CD14-positive monocyte (primary cell): Measurements from ENCODE around the gene PATJ. TPM values are rescaled to one million over a fixed set of nuclear protein-coding genes. Genes with fewer than 3 reads are reported as not detected.

Experiments
- DNase-seq, 3 donors: peaks; one replicate each; pipeline ENCODE4 v3.0.0-alpha.2; 2011 to 2022
- H2AFZ ChIP-seq: 2 replicates; pipeline ENCODE4 v1.6.0; 2012; ENCODE audit warnings: mild to moderate bottlenecking, low read depth, low read length, inconsistent platforms; ENCODE audit not compliant: insufficient read depth, poor library complexity, severe bottlenecking
- H3K27ac ChIP-seq, 2 donors: 1 replicate in 1 of 2; 2 replicates in 1 of 2; pipeline ENCODE4 v1.5.1; 2012 to 2013; ENCODE audit warnings: low read length in 2 of 2, control low read depth in 1 of 2, inconsistent platforms in 1 of 2, low read depth in 1 of 2, mild to moderate bottlenecking in 1 of 2
- H3K27me3 ChIP-seq, 2 donors: one replicate each; pipeline versions ENCODE4 v1.6.0 to v1.6.1; 2011 to 2013; ENCODE audit warnings: low read length in 2 of 2; ENCODE audit not compliant: control insufficient read depth in 2 of 2, insufficient read depth in 2 of 2
- H3K36me3 ChIP-seq, 2 donors: replicated peaks in 1 of 2; 1 replicate in 1 of 2; 2 replicates in 1 of 2; pipeline versions ENCODE4 v1.5.1 to v1.6.1; 2012 to 2013; ENCODE audit warnings: low read length in 2 of 2, control low read depth in 1 of 2, inconsistent platforms in 1 of 2, mild to moderate bottlenecking in 1 of 2; ENCODE audit not compliant: insufficient read depth in 2 of 2, control insufficient read depth in 1 of 2
- H3K4me1 ChIP-seq, 2 donors: 1 replicate in 1 of 2; 2 replicates in 1 of 2; pipeline versions ENCODE4 v1.5.1 to v1.6.1; 2012 to 2013; ENCODE audit warnings: low read length in 2 of 2, control low read depth in 1 of 2, inconsistent platforms in 1 of 2, mild to moderate bottlenecking in 1 of 2, moderate library complexity in 1 of 2; ENCODE audit not compliant: insufficient read depth in 2 of 2, control insufficient read depth in 1 of 2
- H3K4me2 ChIP-seq: replicated peaks from 2 replicates; pipeline ENCODE3; 2012; ENCODE audit warnings: low read length, moderate library complexity, mild to moderate bottlenecking; ENCODE audit not compliant: poor library complexity, severe bottlenecking; ENCODE audit errors: extremely low read depth
- H3K4me3 ChIP-seq, 3 experiments: fragments of 200-600 bp in 1 of 3; sonication (generic) in 1 of 3; replicated peaks in 1 of 3; 1 replicate in 2 of 3; 2 replicates in 1 of 3; pipeline ENCODE4 v1.5.1; 2011 to 2013; ENCODE audit warnings: low read length in 3 of 3, mild to moderate bottlenecking in 3 of 3, control low read depth in 2 of 3, low read depth in 2 of 3, inconsistent platforms in 1 of 3, moderate library complexity in 1 of 3
- H3K79me2 ChIP-seq: 2 replicates; pipeline ENCODE4 v1.6.0; 2012; ENCODE audit warnings: mild to moderate bottlenecking, control low read depth, inconsistent platforms, low read length, moderate library complexity; ENCODE audit not compliant: insufficient read depth
- H3K9ac ChIP-seq: 2 replicates; pipeline ENCODE4 v1.6.0; 2017; ENCODE audit warnings: low read length, mild to moderate bottlenecking; ENCODE audit not compliant: insufficient read depth, poor library complexity, severe bottlenecking
- H3K9me3 ChIP-seq, 2 donors: replicated peaks in 1 of 2; 1 replicate in 1 of 2; 2 replicates in 1 of 2; pipeline versions ENCODE4 v1.5.1 to v1.6.1; 2012 to 2013; ENCODE audit warnings: low read length in 2 of 2, control low read depth in 1 of 2; ENCODE audit not compliant: control insufficient read depth in 1 of 2, insufficient read depth in 1 of 2
- H4K20me1 ChIP-seq: 2 replicates; pipeline ENCODE4 v1.6.0; 2012; ENCODE audit warnings: mild to moderate bottlenecking, low read length, control low read depth, moderate library complexity; ENCODE audit not compliant: insufficient read depth
- H3K27ac Mint-ChIP-seq, 7 donors: one replicate each; pipeline ENCODE4 v1.8.0; 2020; ENCODE audit warnings: mild to moderate bottlenecking in 7 of 7, mixed read lengths in 7 of 7, moderate library complexity in 6 of 7, inconsistent platforms in 2 of 7
- H3K27me3 Mint-ChIP-seq, 3 donors: one replicate each; pipeline ENCODE4 v1.8.0; 2021 to 2022; ENCODE audit warnings: low read depth in 3 of 3, mild to moderate bottlenecking in 3 of 3, mixed read lengths in 3 of 3, moderate library complexity in 3 of 3, inconsistent platforms in 1 of 3
- H3K36me3 Mint-ChIP-seq, 2 donors: one replicate each; pipeline ENCODE4 v1.8.0; 2020; ENCODE audit warnings: mixed read lengths in 2 of 2, inconsistent platforms in 1 of 2, mild to moderate bottlenecking in 1 of 2
- H3K4me1 Mint-ChIP-seq: one replicate; pipeline ENCODE4 v1.8.0; 2020; ENCODE audit warnings: mild to moderate bottlenecking, mixed read lengths
- H3K4me3 Mint-ChIP-seq, 2 donors: one replicate each; pipeline ENCODE4 v1.8.0; 2020; ENCODE audit warnings: mild to moderate bottlenecking in 2 of 2, mixed read lengths in 2 of 2, moderate library complexity in 1 of 2
- H3K9me3 Mint-ChIP-seq, 7 donors: one replicate each; pipeline ENCODE4 v1.8.0; 2020 to 2022; ENCODE audit warnings: mixed read lengths in 7 of 7, mild to moderate bottlenecking in 6 of 7, moderate library complexity in 6 of 7, inconsistent platforms in 2 of 7
- WGBS: methylation state at CpG from one replicate; pipeline ENCODE4 v1.1.5; 2013; ENCODE audit warnings: missing lambda C conversion rate; ENCODE audit not compliant: insufficient coverage; 5-methylcytosine and 5-hydroxymethylcytosine counted together
- intact Hi-C, 2 donors: fragments of 100-400 bp; cut with micrococcal nuclease; formaldehyde crosslinking; loops; one replicate each; pipeline versions ENCODE4 v1.15.0 to v1.15.1; 2023
- polyA plus RNA-seq, 3 donors: library from polyadenylated mRNA; depleted of rRNA in 1 of 3; unstranded in 2 of 3; stranded (reverse) in 1 of 3; fragments of 300-500 nt in 2 of 3; fragments of >200 nt in 1 of 3; fragmentation: Illumina TruSeq in 2 of 3; gene quantifications; 1 replicate in 2 of 3; 2 replicates in 1 of 3; pipeline ENCODE4 v1.2.3, GENCODE V29; 2012 to 2021
- TF ChIP-seq, protein P1 (sequence below): fragments of 200-600 bp; IDR thresholded peaks from one replicate; pipeline ENCODE4 v1.8.0; 2022; ENCODE audit warnings: antibody characterized with exemption, mild to moderate bottlenecking

Gene PATJ
- polyA plus RNA-seq, 3 donors = 0.01 to 0.23 TPM; not detected in 1

DNA sequence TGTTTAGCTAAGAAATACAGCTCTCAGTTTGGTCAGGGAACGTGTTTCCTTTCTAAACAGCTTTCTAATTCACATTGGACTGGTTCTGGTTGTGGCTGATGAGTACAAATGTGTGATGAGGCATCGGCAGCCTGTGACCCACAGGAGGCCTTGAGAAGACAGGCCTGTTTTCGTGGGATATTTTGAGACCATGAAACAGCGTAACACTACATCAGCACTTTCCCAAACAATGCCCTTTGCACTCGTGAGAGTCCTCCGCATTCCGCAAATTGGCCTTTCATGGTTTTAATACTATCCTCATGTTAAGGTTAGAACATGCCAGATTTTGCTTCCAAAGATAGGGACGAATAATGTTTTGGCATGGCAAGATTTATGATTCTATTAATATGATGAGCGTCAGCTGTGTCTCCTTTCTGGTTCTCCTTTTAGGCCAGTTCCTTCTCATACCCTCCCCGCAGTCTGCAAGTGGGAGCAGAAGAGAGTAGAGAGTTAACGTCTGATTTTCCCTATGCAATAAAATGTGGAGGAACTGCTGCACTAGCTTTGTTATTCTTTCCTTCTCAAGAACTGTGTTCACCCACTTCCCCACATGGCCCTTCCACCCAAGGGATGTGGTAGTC lies 368.0 kb downstream of the PATJ start:
- TF ChIP-seq, protein P1, sequence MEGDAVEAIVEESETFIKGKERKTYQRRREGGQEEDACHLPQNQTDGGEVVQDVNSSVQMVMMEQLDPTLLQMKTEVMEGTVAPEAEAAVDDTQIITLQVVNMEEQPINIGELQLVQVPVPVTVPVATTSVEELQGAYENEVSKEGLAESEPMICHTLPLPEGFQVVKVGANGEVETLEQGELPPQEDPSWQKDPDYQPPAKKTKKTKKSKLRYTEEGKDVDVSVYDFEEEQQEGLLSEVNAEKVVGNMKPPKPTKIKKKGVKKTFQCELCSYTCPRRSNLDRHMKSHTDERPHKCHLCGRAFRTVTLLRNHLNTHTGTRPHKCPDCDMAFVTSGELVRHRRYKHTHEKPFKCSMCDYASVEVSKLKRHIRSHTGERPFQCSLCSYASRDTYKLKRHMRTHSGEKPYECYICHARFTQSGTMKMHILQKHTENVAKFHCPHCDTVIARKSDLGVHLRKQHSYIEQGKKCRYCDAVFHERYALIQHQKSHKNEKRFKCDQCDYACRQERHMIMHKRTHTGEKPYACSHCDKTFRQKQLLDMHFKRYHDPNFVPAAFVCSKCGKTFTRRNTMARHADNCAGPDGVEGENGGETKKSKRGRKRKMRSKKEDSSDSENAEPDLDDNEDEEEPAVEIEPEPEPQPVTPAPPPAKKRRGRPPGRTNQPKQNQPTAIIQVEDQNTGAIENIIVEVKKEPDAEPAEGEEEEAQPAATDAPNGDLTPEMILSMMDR = no peak
- Histone ChIP-seq H3K9me3 (no peaks in the 10 kb centered on the region), H3K27me3 (no peaks in the 10 kb centered on the region), H3K4me2 (no peak overlapping the region), H3K36me3 (no peaks in the 10 kb centered on the region), H3K9ac (no peak overlapping the region), H3K27ac (no peak overlapping the region), H3K4me3 (no peak overlapping the region), H3K79me2 (no peaks in the 10 kb centered on the region), H2AFZ (no peak overlapping the region), H4K20me1 (no peaks in the 10 kb centered on the region), H3K4me1 (no peaks in the 10 kb centered on the region)
- no peaks in the 10 kb centered on the region for H3K36me3 Mint-ChIP-seq
- H3K4me1 Mint-ChIP-seq = no peaks in the 10 kb centered on the region
- WGBS = no CpG with 5 or more reads among the region's 11 CpGs
- no peak overlapping the region for H3K4me3 Mint-ChIP-seq
- no peaks in the 10 kb centered on the region for H3K9me3 Mint-ChIP-seq
- intact Hi-C loops = no loop called here
- no peak overlapping the region for H3K27ac Mint-ChIP-seq
- DNase-seq = no peak
- H3K27me3 Mint-ChIP-seq = peaks cover 0 to 4% (median 2%) of the 10 kb centered on the region in 3 donors

DNA sequence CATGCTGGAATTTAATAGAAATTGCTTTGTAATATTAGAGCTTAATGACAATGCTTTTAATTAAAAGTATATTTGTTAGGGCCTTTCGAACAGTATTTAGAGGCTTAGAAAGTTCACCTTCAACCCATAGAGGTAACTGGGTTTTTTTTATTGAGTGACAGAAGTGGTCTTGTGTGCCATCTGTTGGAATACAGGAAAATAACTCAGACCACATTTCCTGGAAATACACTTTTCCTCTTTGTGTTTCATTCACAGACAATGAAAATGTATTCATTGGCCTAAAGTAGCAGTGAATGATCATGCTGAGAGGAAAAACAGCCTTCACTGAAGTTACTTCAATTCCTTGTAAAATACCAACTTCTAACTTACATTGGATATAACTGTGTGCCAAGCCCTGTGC lies 368.8 kb downstream of the PATJ start:
- H3K27ac ChIP-seq = no peak overlapping the region
- no peak overlapping the region for H3K4me2 ChIP-seq
- H3K27me3 ChIP-seq = no peaks in the 10 kb centered on the region
- Mint-ChIP-seq H3K36me3 (no peaks in the 10 kb centered on the region), H3K27ac (no peak overlapping the region), H3K4me1 (no peaks in the 10 kb centered on the region), H3K9me3 (no peaks in the 10 kb centered on the region), H3K27me3 (peaks cover 0 to 4% (median 2%) of the 10 kb centered on the region in 3 donors), H3K4me3 (no peak overlapping the region)
- TF ChIP-seq, protein P1 = no peak
- H2AFZ ChIP-seq = no peak overlapping the region
- H3K4me1 ChIP-seq = no peaks in the 10 kb centered on the region
- no peaks in the 10 kb centered on the region for H3K36me3 ChIP-seq
- H3K4me3 ChIP-seq = no peak overlapping the region
- H4K20me1 ChIP-seq = no peaks in the 10 kb centered on the region
- no peaks in the 10 kb centered on the region for H3K79me2 ChIP-seq
- H3K9ac ChIP-seq = no peak overlapping the region
- WGBS = no CpG with 5 or more reads among the region's 1 CpG
- intact Hi-C loops = no loop called here
- no peak for DNase-seq
- H3K9me3 ChIP-seq = no peaks in the 10 kb centered on the region
